Measurements from ENCODE around the gene ABR. TPM values are rescaled to one million over a fixed set of nuclear protein-coding genes. Genes with fewer than 3 reads are reported as not detected.

The ABR gene
- total and polyA plus RNA-seq, 4 donors: 59.7 to 223 (median 142) TPM

GRCh38 chr17:983921-984320, 195.9 kb downstream of the ABR start:
- Histone ChIP-seq H3K4me3 (ENCODE audit: low read depth, low read length) (no peak overlapping the region), H3K36me3 (ENCODE audit: control insufficient read depth, insufficient read depth, low read length) (no peaks in the 10 kb centered on the region), H3K4me1 (ENCODE audit: control insufficient read depth, insufficient read depth, low read length) (peaks cover 12% of the 10 kb centered on the region), H3K27ac (ENCODE audit: low read depth, low read length) (no peak overlapping the region), H3K27me3 (ENCODE audit: control insufficient read depth, insufficient read depth, low read length) (no peaks in the 10 kb centered on the region), H3K9me3 (ENCODE audit: control insufficient read depth, insufficient read depth, low read length) (no peaks in the 10 kb centered on the region)
- 83% methylated on average over 1 of the region's 3 CpGs for WGBS (ENCODE audit: insufficient coverage)
- peak in 2 of 6 donors; percentile 69 to 81 for DNase-seq (ENCODE audit: low read depth in 4 of 6, low spot score in 6 of 6)

GRCh38 chr17:981292-981658, 198.5 kb downstream of the ABR start:
- peaks cover 2% of the 10 kb centered on the region for H3K27me3 ChIP-seq (ENCODE audit: control insufficient read depth, insufficient read depth, low read length)
- peaks cover 21% of the 10 kb centered on the region for H3K4me1 ChIP-seq (ENCODE audit: control insufficient read depth, insufficient read depth, low read length)
- no peaks in the 10 kb centered on the region for H3K9me3 ChIP-seq (ENCODE audit: control insufficient read depth, insufficient read depth, low read length)
- H3K27ac ChIP-seq (ENCODE audit: low read depth, low read length): no peak overlapping the region
- H3K36me3 ChIP-seq (ENCODE audit: control insufficient read depth, insufficient read depth, low read length): no peaks in the 10 kb centered on the region
- peak overlapping the region; percentile 31 for H3K4me3 ChIP-seq (ENCODE audit: low read depth, low read length)
- 27% methylated on average over 6 of the region's 10 CpGs for WGBS (ENCODE audit: insufficient coverage)
- no peak for DNase-seq (ENCODE audit: low read depth in 4 of 6, low spot score in 6 of 6)

GRCh38 chr17:980406-981291, 199.1 kb downstream of the ABR start:
- H3K36me3 ChIP-seq (ENCODE audit: control insufficient read depth, insufficient read depth, low read length): no peaks in the 10 kb centered on the region
- DNase-seq (ENCODE audit: low read depth in 4 of 6, low spot score in 6 of 6): peak in 5 of 6 donors; percentile 84 to 98 (median 91)
- H3K9me3 ChIP-seq (ENCODE audit: control insufficient read depth, insufficient read depth, low read length): no peaks in the 10 kb centered on the region
- H3K4me1 ChIP-seq (ENCODE audit: control insufficient read depth, insufficient read depth, low read length): peaks cover 21% of the 10 kb centered on the region
- WGBS (ENCODE audit: insufficient coverage): 17% methylated on average over 25 of the region's 43 CpGs
- peaks cover 2% of the 10 kb centered on the region for H3K27me3 ChIP-seq (ENCODE audit: control insufficient read depth, insufficient read depth, low read length)
- H3K4me3 ChIP-seq (ENCODE audit: low read depth, low read length): peak overlapping the region; percentile 57
- peak overlapping the region; percentile 92 for H3K27ac ChIP-seq (ENCODE audit: low read depth, low read length)

- Histone ChIP-seq H3K36me3 (ENCODE audit: control insufficient read depth, insufficient read depth, low read length) (no peaks in the 10 kb centered on the region), H3K4me3 (ENCODE audit: low read depth, low read length) (peak within 1 kb of the TSS; percentile 63), H3K27ac (ENCODE audit: low read depth, low read length) (peak within 1 kb of the TSS; percentile 92), H3K4me1 (ENCODE audit: control insufficient read depth, insufficient read depth, low read length) (peaks cover 21% of the 10 kb centered on the region), H3K27me3 (ENCODE audit: control insufficient read depth, insufficient read depth, low read length) (peaks cover 2% of the 10 kb centered on the region), H3K9me3 (ENCODE audit: control insufficient read depth, insufficient read depth, low read length) (no peaks in the 10 kb centered on the region)
- WGBS (ENCODE audit: insufficient coverage): under 1% methylated on average over 93 of the region's 94 CpGs
- peak in 4 of 6 donors; percentile 63 to 93 (median 82) for DNase-seq (ENCODE audit: low read depth in 4 of 6, low spot score in 6 of 6)
Observed at GRCh38 chr17:979539-980405, 200.0 kb downstream of the ABR start, which contains the start of gene NXN. Gene NXN (minus strand): TSS chr17:979776.

GRCh38 chr17:979212-979538, 200.6 kb downstream of the ABR start:
- no peaks in the 10 kb centered on the region for H3K9me3 ChIP-seq (ENCODE audit: control insufficient read depth, insufficient read depth, low read length)
- H3K27ac ChIP-seq (ENCODE audit: low read depth, low read length): peak overlapping the region; percentile 40
- H3K27me3 ChIP-seq (ENCODE audit: control insufficient read depth, insufficient read depth, low read length): peaks cover 2% of the 10 kb centered on the region
- H3K4me1 ChIP-seq (ENCODE audit: control insufficient read depth, insufficient read depth, low read length): peaks cover 21% of the 10 kb centered on the region
- no peak for DNase-seq (ENCODE audit: low read depth in 4 of 6, low spot score in 6 of 6)
- H3K4me3 ChIP-seq (ENCODE audit: low read depth, low read length): peak overlapping the region; percentile 38
- under 1% methylated on average over 42 of the region's 42 CpGs for WGBS (ENCODE audit: insufficient coverage)
- no peaks in the 10 kb centered on the region for H3K36me3 ChIP-seq (ENCODE audit: control insufficient read depth, insufficient read depth, low read length)

GRCh38 chr17:978103-979093, 201.4 kb downstream of the ABR start:
- Histone ChIP-seq H3K36me3 (ENCODE audit: control insufficient read depth, insufficient read depth, low read length) (no peaks in the 10 kb centered on the region), H3K4me3 (ENCODE audit: low read depth, low read length) (peak overlapping the region; percentile 63), H3K9me3 (ENCODE audit: control insufficient read depth, insufficient read depth, low read length) (no peaks in the 10 kb centered on the region), H3K4me1 (ENCODE audit: control insufficient read depth, insufficient read depth, low read length) (peaks cover 21% of the 10 kb centered on the region), H3K27ac (ENCODE audit: low read depth, low read length) (peak overlapping the region; percentile 61), H3K27me3 (ENCODE audit: control insufficient read depth, insufficient read depth, low read length) (peaks cover 2% of the 10 kb centered on the region)
- 1% methylated on average over 56 of the region's 72 CpGs for WGBS (ENCODE audit: insufficient coverage)
- DNase-seq (ENCODE audit: low read depth in 4 of 6, low spot score in 6 of 6): peak in 2 of 6 donors; percentile 44 to 53

GRCh38 chr17:977166-977565, 202.6 kb downstream of the ABR start:
- H3K4me3 ChIP-seq (ENCODE audit: low read depth, low read length): no peak overlapping the region

GRCh38 chr17:976312-976711, 203.5 kb downstream of the ABR start:
- no peaks in the 10 kb centered on the region for H3K36me3 ChIP-seq (ENCODE audit: control insufficient read depth, insufficient read depth, low read length)
- no peaks in the 10 kb centered on the region for H3K9me3 ChIP-seq (ENCODE audit: control insufficient read depth, insufficient read depth, low read length)
- no peak overlapping the region for H3K4me3 ChIP-seq (ENCODE audit: low read depth, low read length)
- H3K4me1 ChIP-seq (ENCODE audit: control insufficient read depth, insufficient read depth, low read length): peaks cover 22% of the 10 kb centered on the region
- WGBS (ENCODE audit: insufficient coverage): no CpG with 5 or more reads among the region's 6 CpGs
- DNase-seq (ENCODE audit: low read depth in 4 of 6, low spot score in 6 of 6): no peak
- H3K27ac ChIP-seq (ENCODE audit: low read depth, low read length): no peak overlapping the region
- H3K27me3 ChIP-seq (ENCODE audit: control insufficient read depth, insufficient read depth, low read length): peaks cover 2% of the 10 kb centered on the region

More at GRCh38 chr17:977166-977565, 202.6 kb downstream of the ABR start:
- Histone ChIP-seq H3K36me3 (ENCODE audit: control insufficient read depth, insufficient read depth, low read length) (no peaks in the 10 kb centered on the region), H3K9me3 (ENCODE audit: control insufficient read depth, insufficient read depth, low read length) (no peaks in the 10 kb centered on the region), H3K27ac (ENCODE audit: low read depth, low read length) (no peak overlapping the region), H3K27me3 (ENCODE audit: control insufficient read depth, insufficient read depth, low read length) (peaks cover 2% of the 10 kb centered on the region), H3K4me1 (ENCODE audit: control insufficient read depth, insufficient read depth, low read length) (peaks cover 21% of the 10 kb centered on the region)
- no peak for DNase-seq (ENCODE audit: low read depth in 4 of 6, low spot score in 6 of 6)
- WGBS (ENCODE audit: insufficient coverage): 74% methylated on average over 6 of the region's 6 CpGs

Data from spinal cord (tissue), 10 donors.